LoVo (cell line): ENCODE measurements around the gene CFAP45.

Experiments used
- DNase-seq: peaks from one replicate; pipeline ENCODE4 v3.0.0-alpha.2; 2016; ENCODE audit warnings: low spot score

Gene CFAP45

DNA sequence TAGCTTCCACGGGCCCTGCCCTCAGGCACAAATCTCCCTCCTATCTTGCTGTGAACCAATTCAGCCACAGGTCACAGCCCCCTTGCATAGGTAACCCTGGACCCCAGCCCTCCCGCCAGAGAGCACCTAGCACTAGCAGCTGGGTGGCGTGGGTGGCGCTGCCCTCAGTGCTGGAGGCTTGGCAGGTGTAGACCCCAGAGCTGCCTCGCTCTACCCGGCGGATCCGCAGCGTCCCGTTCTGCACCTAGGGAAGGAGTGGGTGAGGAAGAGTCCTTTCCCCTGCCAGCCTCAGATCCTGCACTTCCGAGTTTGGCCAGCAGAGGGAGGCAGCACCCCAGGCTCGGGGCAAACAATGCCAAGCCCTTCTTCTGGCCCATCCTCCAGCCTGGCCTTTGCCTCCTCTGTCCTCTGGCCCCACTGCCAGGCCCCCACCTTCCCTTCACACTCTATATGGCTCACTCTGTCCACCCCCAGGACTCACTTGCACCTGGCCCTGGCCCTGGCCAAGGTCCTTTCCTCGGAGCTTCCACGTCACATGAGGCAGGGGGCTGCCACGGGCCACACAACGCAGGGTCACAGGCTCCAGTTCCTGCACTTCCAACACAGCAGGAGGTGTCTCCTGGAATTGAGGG is 36.4 kb upstream of the CFAP45 start:
- peak; percentile 66 for DNase-seq

GRCh38 chr1:159935719-159936272 is 35.8 kb upstream of the CFAP45 start:
- DNase-seq = no peak

DNA sequence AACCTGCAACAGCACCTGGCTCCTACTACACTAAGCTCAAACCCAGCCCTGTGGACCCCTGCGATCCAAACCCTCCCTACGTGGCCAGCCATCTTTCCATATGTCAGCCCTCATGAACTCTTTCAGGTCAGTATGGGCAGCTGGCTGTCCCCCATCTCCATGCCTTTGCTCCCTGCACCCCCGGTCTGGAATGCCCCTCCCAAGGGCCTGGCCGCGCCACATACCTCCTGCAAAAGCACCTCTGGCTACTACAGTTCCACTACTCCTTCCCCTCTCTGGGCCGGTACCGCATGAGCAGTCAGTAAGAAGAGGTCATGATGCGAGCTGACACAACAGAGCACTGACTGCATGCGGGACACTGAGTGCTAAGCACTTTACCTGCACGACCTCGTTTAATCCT is 35.3 kb upstream of the CFAP45 start:
- DNase-seq = no peak

DNA sequence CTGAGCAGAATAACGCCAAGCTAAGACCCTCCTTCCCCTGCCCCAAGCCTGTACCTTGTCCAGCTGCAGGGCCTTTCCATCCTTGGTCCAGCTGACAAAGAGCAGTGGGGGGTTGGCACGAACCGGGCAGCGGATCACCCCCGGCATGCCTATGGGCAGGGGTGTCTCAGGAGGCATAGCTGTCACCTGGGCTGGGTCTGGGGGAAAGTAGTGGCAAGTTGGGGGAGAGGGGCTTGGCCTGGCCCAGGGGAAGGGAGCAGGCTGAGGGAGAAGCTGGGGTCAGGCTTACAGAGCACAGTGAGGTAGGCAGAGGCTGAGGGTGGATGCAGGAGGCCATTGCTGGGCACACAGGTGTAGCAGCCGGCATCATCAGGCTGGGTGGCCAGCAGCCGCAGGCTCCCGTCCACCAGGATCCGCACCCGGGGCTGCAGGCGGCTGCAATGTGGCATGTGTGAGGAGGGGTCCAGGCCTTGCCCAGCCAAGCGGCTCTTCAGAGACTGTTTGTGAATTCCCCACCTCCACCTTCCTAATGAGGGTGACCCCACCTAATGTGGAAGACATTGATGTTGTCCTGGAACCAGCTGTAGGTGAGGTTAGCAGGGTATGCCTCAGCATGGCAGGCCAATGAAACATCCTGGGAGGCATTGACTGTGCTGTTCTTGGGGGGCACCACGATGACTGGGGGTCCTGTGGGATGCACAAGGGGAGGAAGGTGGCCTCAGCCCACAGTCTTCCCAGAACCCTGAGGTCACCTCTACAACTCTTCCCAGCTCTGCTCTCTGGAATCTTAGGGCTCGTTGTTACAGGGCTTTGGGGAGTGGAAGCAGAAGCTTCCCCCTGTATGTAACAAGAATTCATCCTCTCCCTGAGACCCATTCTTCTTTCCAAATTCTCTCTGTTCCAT is 34.4 kb upstream of the CFAP45 start:
- DNase-seq = no peak

DNA sequence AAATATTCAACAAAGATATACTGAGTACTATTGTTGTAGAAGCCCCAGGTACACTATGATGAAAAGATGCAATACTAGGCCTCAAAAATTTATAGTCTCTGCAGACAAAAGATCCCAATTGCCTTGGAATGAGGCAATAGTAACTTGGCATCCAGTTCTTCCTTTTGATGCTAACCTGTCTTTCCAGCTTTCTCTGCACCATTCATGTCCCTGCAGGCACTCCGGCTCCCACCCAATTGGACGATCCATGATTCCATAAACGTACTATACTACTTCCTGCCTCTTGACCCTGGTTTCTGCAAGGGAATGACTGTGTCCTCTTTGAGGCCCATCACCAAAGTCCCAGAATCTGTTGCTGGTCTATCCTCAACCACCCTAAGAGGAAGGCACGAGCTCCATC is 33.4 kb upstream of the CFAP45 start:
- no peak for DNase-seq

- no peak for DNase-seq
Observed at GRCh38 chr1:159932296-159933285, 32.6 kb upstream of the CFAP45 start.

DNA sequence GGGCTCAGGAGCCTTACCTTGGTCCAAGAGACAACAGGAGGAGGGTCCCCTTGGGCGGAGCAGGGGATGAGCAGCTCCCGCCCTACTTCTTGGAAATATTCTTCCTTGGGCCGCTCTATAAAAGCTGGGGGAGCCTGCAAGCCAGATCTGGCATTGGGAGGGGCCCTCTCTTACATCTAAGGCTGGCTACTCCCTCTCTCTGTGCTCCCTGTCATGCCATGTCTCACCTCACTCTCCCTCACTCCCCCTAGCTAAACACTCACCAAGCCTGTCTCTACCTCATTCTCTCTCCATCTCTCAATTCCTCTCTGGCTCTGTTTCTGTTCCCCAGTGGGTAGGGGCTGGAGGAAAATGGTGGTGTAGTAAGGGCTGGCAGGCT is 31.8 kb upstream of the CFAP45 start:
- DNase-seq = no peak

- DNase-seq = no peak
Observed at GRCh38 chr1:159931101-159931794, 31.3 kb upstream of the CFAP45 start.

DNA sequence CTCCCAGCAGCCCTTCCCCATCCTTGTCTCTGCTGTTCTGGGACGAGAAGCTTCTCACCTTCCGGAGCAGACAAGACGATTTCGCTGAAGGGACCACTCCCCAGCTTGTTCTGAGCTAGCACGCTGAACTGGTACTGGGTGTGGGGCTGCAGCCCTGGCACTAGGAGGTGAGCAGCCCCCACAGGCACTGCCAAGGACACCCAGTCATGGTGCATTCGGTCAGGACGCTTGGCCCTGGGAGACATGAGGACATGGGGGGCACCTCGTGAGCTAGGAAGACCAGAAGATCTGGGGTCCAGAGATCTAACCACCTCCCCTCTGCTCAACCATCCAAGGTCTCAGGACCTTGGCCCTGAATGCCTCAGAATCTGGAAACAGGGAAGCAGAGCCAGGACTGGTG is 30.7 kb upstream of the CFAP45 start:
- DNase-seq = no peak

- DNase-seq = no peak
Observed at GRCh38 chr1:159930216-159930615, 30.3 kb upstream of the CFAP45 start.

DNA sequence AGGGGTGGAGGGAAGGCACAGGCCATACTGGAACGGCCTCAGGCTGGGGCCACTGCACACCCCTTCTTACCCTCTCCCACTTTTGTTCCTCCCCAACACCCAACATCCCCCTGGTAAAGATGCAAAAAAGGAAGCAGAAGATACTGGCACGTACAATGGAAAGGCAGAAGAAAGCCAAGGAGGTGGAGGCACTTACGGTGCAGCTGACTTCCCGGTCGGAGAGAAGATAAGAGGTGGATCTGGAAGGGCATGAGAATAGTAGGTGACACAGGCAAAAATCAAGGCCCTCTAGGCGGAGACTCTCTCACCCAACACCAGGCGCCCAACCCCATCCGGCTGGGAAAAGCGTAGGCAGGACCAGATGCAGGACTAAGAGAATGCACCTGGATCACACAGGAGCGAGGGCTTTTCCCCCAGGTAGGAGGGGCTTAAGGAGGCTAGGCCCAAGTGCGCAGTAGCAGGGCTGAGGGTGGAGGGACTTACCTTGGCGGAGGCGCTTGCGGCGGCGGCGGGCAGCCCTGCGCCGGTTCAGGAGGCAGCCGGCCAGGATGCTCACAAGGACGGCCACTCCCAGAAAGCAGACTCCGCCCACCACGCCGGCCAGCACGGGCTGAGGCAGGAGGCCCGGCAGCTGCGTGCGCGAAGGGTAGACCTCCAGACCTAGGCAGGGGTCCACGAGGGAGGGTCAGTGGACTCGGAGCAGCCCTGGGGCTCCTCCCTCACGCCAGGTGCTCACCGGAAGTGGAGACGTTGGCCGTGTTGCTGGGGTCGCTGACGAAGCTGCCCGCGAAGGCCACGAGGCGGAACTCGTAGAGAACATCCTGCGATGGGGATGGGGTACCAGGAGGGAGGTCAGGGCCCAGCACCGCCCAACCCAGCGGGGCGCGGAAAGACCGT is 29.4 kb upstream of the CFAP45 start:
- DNase-seq = no peak

DNA sequence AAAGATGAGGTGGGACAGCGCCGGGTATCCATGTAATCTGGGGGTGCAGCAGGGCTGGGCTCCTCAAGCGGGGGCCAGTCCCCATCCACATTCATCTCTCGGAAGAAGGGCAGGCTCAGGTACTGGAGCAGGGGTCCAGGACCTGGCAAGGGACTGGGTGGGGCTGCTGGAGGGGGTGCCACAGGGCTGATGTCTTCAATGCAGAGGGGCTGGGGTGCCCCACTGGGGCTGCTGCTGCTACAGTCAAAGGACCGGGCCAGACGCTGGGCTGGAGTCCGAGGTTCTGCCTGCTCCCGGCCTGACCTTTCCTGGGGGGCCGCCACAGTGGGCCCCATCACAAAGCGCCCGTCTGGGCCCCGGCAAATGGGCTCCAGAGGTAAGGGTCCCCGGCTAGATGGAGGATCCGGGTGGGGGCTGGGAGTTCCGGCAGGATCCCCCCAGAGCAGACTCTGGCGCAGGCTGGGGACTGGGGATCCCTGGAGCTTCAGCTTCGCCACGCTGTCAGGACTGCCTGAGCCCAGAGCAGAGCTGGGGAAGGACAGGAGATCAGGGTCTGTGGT is 28.6 kb upstream of the CFAP45 start:
- no peak for DNase-seq

GRCh38 chr1:159927849-159928431 is 28.0 kb upstream of the CFAP45 start:
- DNase-seq = no peak

DNA sequence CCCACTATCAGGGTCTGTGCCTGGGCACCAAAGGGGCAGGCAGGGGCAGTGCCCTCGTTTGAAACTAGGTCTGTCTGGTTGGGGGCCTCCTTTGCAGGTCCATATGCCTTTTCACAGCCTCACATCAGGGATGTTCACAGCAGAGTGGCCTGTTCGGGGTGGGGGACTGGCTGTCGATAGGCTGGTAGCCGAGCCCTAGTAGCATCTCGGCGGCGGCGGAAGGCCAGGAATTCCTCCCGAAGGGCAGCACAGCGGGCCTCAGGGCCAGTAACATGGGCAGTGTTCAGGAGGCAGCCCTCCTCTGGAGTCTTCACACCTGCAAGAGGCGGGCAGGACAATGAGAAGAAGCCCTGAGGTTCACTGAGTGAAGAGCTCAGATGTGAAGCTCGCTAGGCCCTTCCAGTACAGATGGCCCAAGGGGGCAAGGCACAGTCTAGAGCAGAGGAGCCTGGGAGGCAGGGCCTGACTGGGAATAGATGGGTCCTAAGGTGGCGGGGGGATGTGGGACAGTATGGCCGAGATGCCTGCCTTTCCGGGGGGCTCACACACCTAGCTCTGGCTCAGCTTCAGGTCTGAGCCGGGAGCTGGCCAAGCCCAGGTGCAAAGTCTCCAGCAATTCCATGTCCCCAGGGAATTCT is 27.4 kb upstream of the CFAP45 start:
- no peak for DNase-seq

- DNase-seq = no peak
Observed at GRCh38 chr1:159925719-159926078, 25.7 kb upstream of the CFAP45 start.

GRCh38 chr1:159924791-159925718 is 25.1 kb upstream of the CFAP45 start, which contains the start of gene TAGLN2:
TAGLN2 (minus strand) TSS chr1:159925507; CDS start chr1:159920509, 4,998 bp downstream.
- DNase-seq = peak; percentile 90

- peak; percentile 85 for DNase-seq
Observed at GRCh38 chr1:159924025-159924790, 24.2 kb upstream of the CFAP45 start.
